HepG2 (cell line): ENCODE data around the gene NOL4L. TPM values are rescaled to one million over a fixed set of nuclear protein-coding genes. Genes with fewer than 3 reads are reported as not detected.

ENCODE experiments used
- CENPT ChIP-seq: sonication (generic); formaldehyde crosslinking; IDR thresholded peaks from 2 replicates; pipeline ENCODE4 v1.8.0; 2022; ENCODE audit warnings: low read depth, mild to moderate bottlenecking, moderate library complexity, missing genetic modification reagents
- FOXP1 ChIP-seq, 2 experiments: fragments of 450-650 bp in 1 of 2; IDR thresholded peaks; 2 replicates each; pipeline ENCODE4 v1.6.1; 2017 to 2018; ENCODE audit warnings: antibody characterized with exemption in 1 of 2
- GABPB1 ChIP-seq: IDR thresholded peaks from 2 replicates; pipeline ENCODE4 v1.6.1; 2016; ENCODE audit warnings: mild to moderate bottlenecking, missing genetic modification reagents, moderate library complexity, missing compliant biosample characterization
- MZF1 ChIP-seq: sonication (generic); formaldehyde crosslinking; IDR thresholded peaks from 2 replicates; pipeline ENCODE4 v1.8.1; 2023; ENCODE audit warnings: mild to moderate bottlenecking, missing genetic modification reagents, borderline replicate concordance
- NR3C1 ChIP-seq: sonication (generic); formaldehyde crosslinking; IDR thresholded peaks from 2 replicates; pipeline ENCODE4 v1.4.0; 2020; ENCODE audit warnings: missing genetic modification reagents
- SCMH1 ChIP-seq: sonication (generic); formaldehyde crosslinking; IDR thresholded peaks from 2 replicates; pipeline ENCODE4 v1.9.0; 2021; ENCODE audit warnings: missing genetic modification reagents, mild to moderate bottlenecking, borderline replicate concordance
- ZBTB38 ChIP-seq: sonication (generic); formaldehyde crosslinking; IDR thresholded peaks from 2 replicates; pipeline ENCODE4 v1.5.1; 2020; ENCODE audit warnings: mild to moderate bottlenecking, missing genetic modification reagents
- ZFY ChIP-seq: sonication (generic); formaldehyde crosslinking; IDR thresholded peaks from 2 replicates; pipeline ENCODE4 v1.4.0; 2020; ENCODE audit warnings: missing genetic modification reagents
- ZMYM3 ChIP-seq: sonication (generic); formaldehyde crosslinking; IDR thresholded peaks from 2 replicates; pipeline ENCODE4 v1.5.1; 2020; ENCODE audit warnings: mild to moderate bottlenecking, missing genetic modification reagents
- ZNF263 ChIP-seq: sonication (generic); formaldehyde crosslinking; IDR thresholded peaks from 2 replicates; pipeline ENCODE4 v1.4.0; 2020; ENCODE audit warnings: missing genetic modification reagents
- ZNF317 ChIP-seq: sonication (generic); formaldehyde crosslinking; IDR thresholded peaks from 2 replicates; pipeline ENCODE4 v1.5.0; 2020; ENCODE audit warnings: mild to moderate bottlenecking, missing genetic modification reagents
- ZNF629 ChIP-seq: sonication (generic); formaldehyde crosslinking; conservative IDR thresholded peaks from 2 replicates; pipeline ENCODE4 v1.5.0; 2020; ENCODE audit warnings: missing genetic modification reagents
- polyA plus RNA-seq, 8 experiments: library from polyadenylated mRNA; depleted of rRNA in 3 of 8; stranded (reverse) in 7 of 8; unstranded in 1 of 8; fragments of >200 nt; fragmentation: Illumina TruSeq in 4 of 8; extraction: Trizol in 4 of 8; gene quantifications; 2 replicates each; pipeline versions ENCODE4 v1.2.1 to v1.2.3, GENCODE V29; 2011 to 2016; ENCODE audit warnings: low read depth in 4 of 8, missing spikeins in 1 of 8, mixed read lengths in 1 of 8; ENCODE audit not compliant: insufficient read depth in 1 of 8
- total RNA-seq, 5 experiments: library from RNA; depleted of rRNA; stranded (reverse); fragments of >200 nt; fragmentation: Illumina TruSeq; extraction: Trizol; gene quantifications; 2 replicates each; pipeline ENCODE4 v1.2.3, GENCODE V29; 2016; ENCODE audit warnings: low read depth in 1 of 5
- TF ChIP-seq, protein P1 (sequence below): sonication (generic); formaldehyde crosslinking; IDR thresholded peaks from 2 replicates; pipeline ENCODE4 v1.5.0; 2020; ENCODE audit warnings: mild to moderate bottlenecking, low read depth, missing genetic modification reagents, borderline replicate concordance
- TF ChIP-seq, protein P2 (sequence below): sonication (generic); formaldehyde crosslinking; IDR thresholded peaks from 2 replicates; pipeline ENCODE4 v1.4.0; 2020; ENCODE audit warnings: low read depth, mild to moderate bottlenecking, missing genetic modification reagents
- TF ChIP-seq, protein P3 (sequence below): sonication (generic); formaldehyde crosslinking; IDR thresholded peaks from 2 replicates; pipeline ENCODE4 v1.9.0; 2022; ENCODE audit warnings: low read depth, missing genetic modification reagents
- TF ChIP-seq, protein P4 (sequence below): sonication (generic); formaldehyde crosslinking; IDR thresholded peaks from 2 replicates; pipeline ENCODE4 v1.5.0; 2020; ENCODE audit warnings: mild to moderate bottlenecking, missing genetic modification reagents
- TF ChIP-seq, protein P5 (sequence below): sonication (generic); formaldehyde crosslinking; IDR thresholded peaks from 2 replicates; pipeline ENCODE4 v1.5.1; 2020; ENCODE audit warnings: mild to moderate bottlenecking, missing genetic modification reagents, borderline replicate concordance
- TF ChIP-seq, protein P6 (sequence below): sonication (generic); formaldehyde crosslinking; IDR thresholded peaks from 2 replicates; pipeline ENCODE4 v1.5.1; 2020; ENCODE audit warnings: missing genetic modification reagents, mild to moderate bottlenecking, borderline replicate concordance

The NOL4L gene
- total and polyA plus RNA-seq, 2 of the 13 experiments (the other 11 are each of a cell fraction or from before 2014, with no cell fraction given): 16.6 to 35.4 TPM

DNA sequence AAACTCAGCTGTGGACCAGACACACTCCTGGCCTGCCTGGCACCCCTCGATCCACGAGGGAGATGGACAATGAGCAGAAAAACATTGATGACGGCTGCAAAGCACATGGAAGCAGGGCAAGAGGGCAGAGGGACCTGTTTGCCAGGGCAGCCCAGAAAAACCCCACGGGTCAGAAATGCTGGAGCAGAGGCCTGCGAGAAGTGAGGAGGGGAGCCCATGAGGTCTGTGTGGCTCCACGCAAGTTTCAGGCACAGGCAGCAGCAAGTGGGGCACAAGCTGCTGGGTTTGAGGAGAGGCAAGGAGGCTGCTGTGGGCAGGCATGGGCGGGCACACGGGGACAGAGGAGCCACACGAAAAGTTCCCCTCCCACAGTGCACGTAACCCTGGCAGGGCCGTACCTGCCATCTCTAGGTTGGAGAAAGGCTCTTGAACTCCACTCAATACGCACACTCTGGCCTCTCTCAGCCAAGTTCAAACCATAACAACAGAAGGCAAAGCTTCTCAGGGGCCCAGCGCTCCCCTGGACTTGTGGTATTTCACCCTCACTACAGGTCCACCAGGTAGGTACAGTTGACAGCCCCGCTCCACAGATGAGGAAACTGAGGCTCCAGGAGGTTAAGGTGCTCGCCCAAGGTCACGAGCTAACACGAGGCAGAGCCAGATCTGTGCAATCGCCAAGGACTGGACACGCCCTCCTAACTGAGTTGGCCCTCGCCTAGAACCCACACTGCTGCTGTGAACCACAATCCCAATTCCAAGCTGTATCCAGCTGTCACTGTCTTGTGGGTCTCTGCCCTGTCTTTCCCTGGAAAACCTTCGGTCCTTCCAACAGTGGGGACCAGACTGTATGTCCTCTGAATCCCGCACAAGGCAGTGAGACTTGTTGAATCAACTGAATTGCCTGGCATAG lies 108.2 kb downstream of the NOL4L start (continued):
- TF ChIP-seq GABPB1 (CRISPR knock-in tag) (peak; percentile 17; the same call in 1 of the 2 replicates), ZNF263 (CRISPR knock-in tag) (peak; percentile 49; the same call in 1 of the 2 replicates), ZNF317 (0 out of 2 replicates have a peak, but pooled peaks have one; percentile 40), ZBTB38 (CRISPR knock-in tag) (peak; percentile 87), ZFY (CRISPR knock-in tag) (0 out of 2 replicates have a peak, but pooled peaks have one; percentile 39), NR3C1 (CRISPR knock-in tag) (0 out of 2 replicates have a peak, but pooled peaks have one; percentile 1), CENPT (CRISPR knock-in tag) (0 out of 2 replicates have a peak, but pooled peaks have one; percentile 15), FOXP1 (IDR thresholded peaks at IDR 0.05) (no peak), FOXP1 (CRISPR knock-in tag; IDR thresholded peaks at IDR 0.05) (no peak), ZNF629 (CRISPR knock-in tag) (peak; percentile 87), SCMH1 (CRISPR knock-in tag) (no peak), ZMYM3 (CRISPR knock-in tag) (peak; percentile 76), MZF1 (CRISPR knock-in tag) (0 out of 2 replicates have a peak, but pooled peaks have one; percentile 24)
- TF ChIP-seq, protein P1, sequence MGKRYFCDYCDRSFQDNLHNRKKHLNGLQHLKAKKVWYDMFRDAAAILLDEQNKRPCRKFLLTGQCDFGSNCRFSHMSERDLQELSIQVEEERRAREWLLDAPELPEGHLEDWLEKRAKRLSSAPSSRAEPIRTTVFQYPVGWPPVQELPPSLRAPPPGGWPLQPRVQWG: no peak
- TF ChIP-seq, protein P2, sequence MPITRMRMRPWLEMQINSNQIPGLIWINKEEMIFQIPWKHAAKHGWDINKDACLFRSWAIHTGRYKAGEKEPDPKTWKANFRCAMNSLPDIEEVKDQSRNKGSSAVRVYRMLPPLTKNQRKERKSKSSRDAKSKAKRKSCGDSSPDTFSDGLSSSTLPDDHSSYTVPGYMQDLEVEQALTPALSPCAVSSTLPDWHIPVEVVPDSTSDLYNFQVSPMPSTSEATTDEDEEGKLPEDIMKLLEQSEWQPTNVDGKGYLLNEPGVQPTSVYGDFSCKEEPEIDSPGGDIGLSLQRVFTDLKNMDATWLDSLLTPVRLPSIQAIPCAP (CRISPR knock-in tag): 0 out of 2 replicates have a peak, but pooled peaks have one; percentile 9
- TF ChIP-seq, protein P3, sequence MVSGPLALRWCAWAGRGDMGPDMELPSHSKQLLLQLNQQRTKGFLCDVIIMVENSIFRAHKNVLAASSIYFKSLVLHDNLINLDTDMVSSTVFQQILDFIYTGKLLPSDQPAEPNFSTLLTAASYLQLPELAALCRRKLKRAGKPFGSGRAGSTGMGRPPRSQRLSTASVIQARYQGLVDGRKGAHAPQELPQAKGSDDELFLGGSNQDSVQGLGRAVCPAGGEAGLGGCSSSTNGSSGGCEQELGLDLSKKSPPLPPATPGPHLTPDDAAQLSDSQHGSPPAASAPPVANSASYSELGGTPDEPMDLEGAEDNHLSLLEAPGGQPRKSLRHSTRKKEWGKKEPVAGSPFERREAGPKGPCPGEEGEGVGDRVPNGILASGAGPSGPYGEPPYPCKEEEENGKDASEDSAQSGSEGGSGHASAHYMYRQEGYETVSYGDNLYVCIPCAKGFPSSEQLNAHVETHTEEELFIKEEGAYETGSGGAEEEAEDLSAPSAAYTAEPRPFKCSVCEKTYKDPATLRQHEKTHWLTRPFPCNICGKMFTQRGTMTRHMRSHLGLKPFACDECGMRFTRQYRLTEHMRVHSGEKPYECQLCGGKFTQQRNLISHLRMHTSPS: 0 out of 2 replicates have a peak, but pooled peaks have one; percentile 52
- TF ChIP-seq, protein P4, sequence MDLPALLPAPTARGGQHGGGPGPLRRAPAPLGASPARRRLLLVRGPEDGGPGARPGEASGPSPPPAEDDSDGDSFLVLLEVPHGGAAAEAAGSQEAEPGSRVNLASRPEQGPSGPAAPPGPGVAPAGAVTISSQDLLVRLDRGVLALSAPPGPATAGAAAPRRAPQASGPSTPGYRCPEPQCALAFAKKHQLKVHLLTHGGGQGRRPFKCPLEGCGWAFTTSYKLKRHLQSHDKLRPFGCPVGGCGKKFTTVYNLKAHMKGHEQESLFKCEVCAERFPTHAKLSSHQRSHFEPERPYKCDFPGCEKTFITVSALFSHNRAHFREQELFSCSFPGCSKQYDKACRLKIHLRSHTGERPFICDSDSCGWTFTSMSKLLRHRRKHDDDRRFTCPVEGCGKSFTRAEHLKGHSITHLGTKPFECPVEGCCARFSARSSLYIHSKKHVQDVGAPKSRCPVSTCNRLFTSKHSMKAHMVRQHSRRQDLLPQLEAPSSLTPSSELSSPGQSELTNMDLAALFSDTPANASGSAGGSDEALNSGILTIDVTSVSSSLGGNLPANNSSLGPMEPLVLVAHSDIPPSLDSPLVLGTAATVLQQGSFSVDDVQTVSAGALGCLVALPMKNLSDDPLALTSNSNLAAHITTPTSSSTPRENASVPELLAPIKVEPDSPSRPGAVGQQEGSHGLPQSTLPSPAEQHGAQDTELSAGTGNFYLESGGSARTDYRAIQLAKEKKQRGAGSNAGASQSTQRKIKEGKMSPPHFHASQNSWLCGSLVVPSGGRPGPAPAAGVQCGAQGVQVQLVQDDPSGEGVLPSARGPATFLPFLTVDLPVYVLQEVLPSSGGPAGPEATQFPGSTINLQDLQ (CRISPR knock-in tag): 0 out of 2 replicates have a peak, but pooled peaks have one; percentile 15
- TF ChIP-seq, protein P5, sequence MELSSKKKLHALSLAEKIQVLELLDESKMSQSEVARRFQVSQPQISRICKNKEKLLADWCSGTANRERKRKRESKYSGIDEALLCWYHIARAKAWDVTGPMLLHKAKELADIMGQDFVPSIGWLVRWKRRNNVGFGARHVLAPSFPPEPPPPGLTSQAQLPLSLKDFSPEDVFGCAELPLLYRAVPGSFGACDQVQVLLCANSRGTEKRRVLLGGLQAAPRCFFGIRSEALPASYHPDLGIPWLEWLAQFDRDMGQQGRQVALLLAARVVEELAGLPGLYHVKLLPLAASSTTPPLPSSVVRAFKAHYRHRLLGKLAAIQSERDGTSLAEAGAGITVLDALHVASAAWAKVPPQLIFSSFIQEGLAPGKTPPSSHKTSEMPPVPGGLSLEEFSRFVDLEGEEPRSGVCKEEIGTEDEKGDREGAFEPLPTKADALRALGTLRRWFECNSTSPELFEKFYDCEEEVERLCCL (CRISPR knock-in tag): no peak
- TF ChIP-seq, protein P6, sequence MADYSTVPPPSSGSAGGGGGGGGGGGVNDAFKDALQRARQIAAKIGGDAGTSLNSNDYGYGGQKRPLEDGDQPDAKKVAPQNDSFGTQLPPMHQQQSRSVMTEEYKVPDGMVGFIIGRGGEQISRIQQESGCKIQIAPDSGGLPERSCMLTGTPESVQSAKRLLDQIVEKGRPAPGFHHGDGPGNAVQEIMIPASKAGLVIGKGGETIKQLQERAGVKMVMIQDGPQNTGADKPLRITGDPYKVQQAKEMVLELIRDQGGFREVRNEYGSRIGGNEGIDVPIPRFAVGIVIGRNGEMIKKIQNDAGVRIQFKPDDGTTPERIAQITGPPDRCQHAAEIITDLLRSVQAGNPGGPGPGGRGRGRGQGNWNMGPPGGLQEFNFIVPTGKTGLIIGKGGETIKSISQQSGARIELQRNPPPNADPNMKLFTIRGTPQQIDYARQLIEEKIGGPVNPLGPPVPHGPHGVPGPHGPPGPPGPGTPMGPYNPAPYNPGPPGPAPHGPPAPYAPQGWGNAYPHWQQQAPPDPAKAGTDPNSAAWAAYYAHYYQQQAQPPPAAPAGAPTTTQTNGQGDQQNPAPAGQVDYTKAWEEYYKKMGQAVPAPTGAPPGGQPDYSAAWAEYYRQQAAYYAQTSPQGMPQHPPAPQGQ (CRISPR knock-in tag): no peak
